Lung (tissue), 12 donors: ENCODE results near the gene RCAN3. TPM values are rescaled to one million over a fixed set of nuclear protein-coding genes. Genes with fewer than 3 reads are reported as not detected.

Source experiments
- ATAC-seq: fragments of 200-7000 bp; cut with Tn5 transposase; one replicate; pipeline ENCODE4 v1.9.1; 2020; ENCODE audit warnings: moderate number of reproducible peaks; ENCODE audit not compliant: insufficient read depth, low FRiP score
- DNase-seq, 3 donors: peaks; one replicate each; pipeline ENCODE4 v3.0.0-alpha.2; 2013 to 2017
- H3K27ac ChIP-seq, 2 donors: one replicate each; pipeline ENCODE4 v1.5.1; 2013; ENCODE audit warnings: mild to moderate bottlenecking in 2 of 2, moderate library complexity in 2 of 2, control low read depth in 1 of 2, inconsistent platforms in 1 of 2, low read depth in 1 of 2, low read length in 1 of 2
- H3K27me3 ChIP-seq, 3 donors: one replicate each; pipeline ENCODE4 v1.5.1; 2013; ENCODE audit warnings: low read length in 2 of 3; ENCODE audit not compliant: control insufficient read depth in 3 of 3, insufficient read depth in 3 of 3
- H3K36me3 ChIP-seq, 4 donors: one replicate each; pipeline ENCODE4 v1.5.1; 2013; ENCODE audit warnings: low read length in 4 of 4, mild to moderate bottlenecking in 1 of 4, moderate library complexity in 1 of 4; ENCODE audit not compliant: control insufficient read depth in 4 of 4, insufficient read depth in 4 of 4
- H3K4me1 ChIP-seq, 5 donors: one replicate each; pipeline ENCODE4 v1.5.1; 2013; ENCODE audit warnings: low read length in 5 of 5, mild to moderate bottlenecking in 2 of 5, moderate library complexity in 1 of 5; ENCODE audit not compliant: control insufficient read depth in 5 of 5, insufficient read depth in 5 of 5
- H3K4me3 ChIP-seq: one replicate; pipeline ENCODE4 v1.5.1; 2013; ENCODE audit warnings: mild to moderate bottlenecking, control low read depth, moderate library complexity
- H3K9ac ChIP-seq, 2 donors: one replicate each; pipeline ENCODE4 v1.5.1; 2013; ENCODE audit warnings: low read length in 2 of 2, control low read depth in 1 of 2; ENCODE audit not compliant: insufficient read depth in 1 of 2
- H3K9me3 ChIP-seq, 4 donors: one replicate each; pipeline ENCODE4 v1.5.1; 2013; ENCODE audit warnings: low read length in 3 of 4, mild to moderate bottlenecking in 1 of 4, moderate library complexity in 1 of 4; ENCODE audit not compliant: control insufficient read depth in 4 of 4, insufficient read depth in 3 of 4
- CTCF ChIP-seq: IDR thresholded peaks from 2 replicates; pipeline ENCODE4 v1.5.1; 2012; ENCODE audit warnings: mild to moderate bottlenecking; ENCODE audit errors: control extremely low read depth, extremely low read depth
- WGBS, 2 donors: extraction: QIAGEN DNeasy Blood & Tissue Kit; methylation state at CpG; one replicate each; pipeline ENCODE4 v1.1.7; 2013; 5-methylcytosine and 5-hydroxymethylcytosine counted together
- polyA plus RNA-seq, 2 donors: library from polyadenylated mRNA; stranded (reverse); fragments of 200-250 nt; gene quantifications; one replicate each; pipeline ENCODE4 v1.2.1, GENCODE V29; 2013
- total RNA-seq, 2 donors: library from RNA; depleted of rRNA in 1 of 2; stranded (reverse); fragments of >200 nt in 1 of 2; gene quantifications; one replicate each; pipeline ENCODE4 v1.2.1, GENCODE V29; 2014 to 2021
- donor health status: control.
- donor health status: control.
- donor health status: Bipolar disorder and iron deficiency.
- donor health status: healthy.
- donor health status: DM: yes; HTN: yes; CAD: no.

RCAN3 gene
- total and polyA plus RNA-seq, 4 donors = 5.2 to 21.4 (median 12.8) TPM

- H3K4me3 ChIP-seq = no peak overlapping the region
- peaks cover 0 to 10% (median 6%) of the 10 kb centered on the region in 3 donors for H3K27me3 ChIP-seq
- DNase-seq = no peak
- whole genome bisulfite sequencing, 2 donors = 51 to 76% methylated on average over 13 of the region's 13 CpGs
- H3K27ac ChIP-seq = no peak overlapping the region
- H3K36me3 ChIP-seq = no peaks in the 10 kb centered on the region
- no peaks in the 10 kb centered on the region for H3K9me3 ChIP-seq
- no peak for ATAC-seq
- H3K9ac ChIP-seq = no peak overlapping the region
- no peak for TF ChIP-seq CTCF
- peaks cover 0 to 14% (median 4%) of the 10 kb centered on the region in 5 donors for H3K4me1 ChIP-seq
Measured at GRCh38 chr1:24551290-24551959, 48.8 kb downstream of the RCAN3 start.

- H3K4me1 ChIP-seq = peaks cover 0 to 14% (median 4%) of the 10 kb centered on the region in 5 donors
- peak overlapping the region in 1 of 2 donors; percentile 19 for H3K9ac ChIP-seq
- H3K27ac ChIP-seq = no peak overlapping the region
- whole genome bisulfite sequencing, 2 donors = 81 to 87% methylated on average over 10 of the region's 10 CpGs
- ATAC-seq = no peak
- no peaks in the 10 kb centered on the region for H3K36me3 ChIP-seq
- H3K4me3 ChIP-seq = no peak overlapping the region
- peaks cover 0 to 16% (median 6%) of the 10 kb centered on the region in 3 donors for H3K27me3 ChIP-seq
- H3K9me3 ChIP-seq = no peaks in the 10 kb centered on the region
- DNase-seq = peak; percentile 63 to 86 (median 83)
- TF ChIP-seq CTCF = no peak
Measured at GRCh38 chr1:24551960-24552571, 49.4 kb downstream of the RCAN3 start.

GRCh38 chr1:24553931-24554330, 51.3 kb downstream of the RCAN3 start:
- H3K9ac ChIP-seq = no peak overlapping the region
- H3K4me1 ChIP-seq = peaks cover 0 to 14% (median 4%) of the 10 kb centered on the region in 5 donors
- H3K9me3 ChIP-seq = no peaks in the 10 kb centered on the region
- ATAC-seq (no peak), DNase-seq (no peak)
- TF ChIP-seq CTCF = no peak
- H3K27me3 ChIP-seq = peaks cover 0 to 19% (median 6%) of the 10 kb centered on the region in 3 donors
- no peak overlapping the region for H3K4me3 ChIP-seq
- H3K27ac ChIP-seq = no peak overlapping the region
- H3K36me3 ChIP-seq = no peaks in the 10 kb centered on the region
- 90 to 91% methylated on average over 3 of the region's 3 CpGs for WGBS, 2 donors
